ENCODE data around the gene MAP3K5. TPM values are rescaled to one million over a fixed set of nuclear protein-coding genes. Genes with fewer than 3 reads are reported as not detected.

MAP3K5 gene
- total and polyA plus RNA-seq, 9 of the 15 experiments (the other 6 are each of a cell fraction or from before 2014, with no cell fraction given): 2.2 to 13.0 (median 9.9) TPM

- TF ChIP-seq DEAF1 (CRISPR knock-in tag; IDR thresholded peaks at IDR 0.05): 0 out of 2 replicates have a peak, but pooled peaks have one; percentile 21
- TF ChIP-seq NFIC (IDR thresholded peaks at IDR 0.05): peak; percentile 75
- TF ChIP-seq ZBTB40 (IDR thresholded peaks at IDR 0.05): peak; percentile 33; the same call in 1 of the 2 replicates
- no peak for TF ChIP-seq ZBTB40 (CRISPR knock-in tag; IDR thresholded peaks at IDR 0.05)
- 0 out of 2 replicates have a peak, but pooled peaks have one; percentile 20 for TF ChIP-seq SP1 (CRISPR knock-in tag; IDR thresholded peaks at IDR 0.05)
- no peak for TF ChIP-seq ZNF511 (CRISPR knock-in tag; IDR thresholded peaks at IDR 0.05)
- TF ChIP-seq SREBF2 (CRISPR knock-in tag; IDR thresholded peaks at IDR 0.05): no peak
- TF ChIP-seq FOXA3 (CRISPR knock-in tag; conservative IDR thresholded peaks at IDR 0.05 in 1 of 2, IDR thresholded peaks at IDR 0.05 in 1 of 2): 0 out of 4 replicates have a peak, but pooled peaks of 1 of the 2 experiments have one; percentile 28
- 0 out of 2 replicates have a peak, but pooled peaks have one; percentile 65 for TF ChIP-seq POLR2H (tag; IDR thresholded peaks at IDR 0.05; ENCODE audit: low read depth)
- TF ChIP-seq TEAD1 (CRISPR knock-in tag; IDR thresholded peaks at IDR 0.05): no peak
These were observed 1.6 kb downstream of the MAP3K5 start (continued) for GRCh38 chr6:136790411-136791295.
